Effector CD8-positive, alpha-beta T cell (primary cell): ENCODE measurements around the gene GALNT9.
"Not testable (repeated sequence)": the region's sequence is repeated elsewhere in the genome, so short reads cannot be mapped to it uniquely, and the experiment has no call there.

Experiments used
- DNase-seq: peaks from one replicate; lab custom pipeline; 2025; lab: John Stamatoyannopoulos, UW
- total RNA-seq, 4 experiments: gene quantifications; one replicate each; lab custom pipeline; 2026; lab: John Stamatoyannopoulos, UW

GALNT9 gene
- 0 reads per million in 4 experiments for total RNA-seq

DNA sequence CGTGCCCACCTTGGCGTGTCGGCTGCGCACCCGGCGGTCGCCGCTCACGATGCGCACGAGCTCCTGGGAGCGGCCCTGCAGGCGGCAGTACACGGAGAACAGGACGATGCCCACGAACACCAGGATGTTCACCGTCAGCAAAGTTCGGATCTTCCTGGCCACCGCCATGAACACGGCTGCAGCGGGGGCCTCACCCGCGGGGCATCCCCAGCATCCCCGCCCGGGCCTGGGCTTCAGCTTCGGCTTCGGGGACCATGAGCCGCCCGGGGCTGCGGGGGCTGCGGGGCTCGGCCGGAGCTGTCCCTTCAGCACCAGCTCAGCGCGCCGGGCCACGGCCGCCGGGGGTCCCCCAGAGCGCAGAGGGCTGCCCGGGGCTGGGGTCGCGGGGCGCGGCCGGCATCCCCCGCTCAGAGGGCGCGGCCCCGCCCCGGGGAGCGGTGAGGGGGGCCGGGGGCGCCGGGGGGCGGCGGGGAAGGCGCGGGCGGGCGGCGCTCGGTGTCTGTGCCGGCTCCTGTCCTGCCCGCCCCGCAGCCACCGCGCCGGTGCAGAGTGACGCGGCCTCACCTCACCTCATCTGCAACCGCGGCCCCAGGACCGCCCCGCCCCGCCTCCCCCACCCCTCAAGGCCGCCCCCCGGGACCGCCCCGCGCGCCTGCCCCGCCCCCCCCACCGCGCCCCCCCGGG lies at the start of gene GALNT9:
TSS of gene GALNT9 (minus strand) at position 554 of the 684 bp plus-strand sequence. CDS start at position 168, 386 bp downstream.
- DNase-seq = no peak

DNA sequence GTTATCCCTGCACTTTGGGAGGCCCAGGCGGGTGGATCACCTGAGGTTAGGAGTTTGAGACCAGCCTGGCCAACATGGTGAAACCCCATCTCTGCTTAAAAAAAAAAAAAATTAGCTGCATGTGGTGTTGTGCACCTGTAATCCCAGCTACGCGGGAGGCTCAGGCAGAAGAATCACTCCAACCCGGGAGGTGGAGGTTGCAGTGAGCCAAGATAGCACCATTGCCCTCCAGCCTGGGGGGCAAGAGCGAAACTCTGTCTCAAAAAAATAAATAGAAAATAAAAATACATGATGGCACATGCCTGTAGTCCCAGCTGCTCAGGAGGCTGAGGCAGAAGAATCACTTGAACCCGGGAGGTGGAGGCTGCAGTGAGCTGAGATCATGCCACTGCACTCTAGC lies 49.7 kb upstream of the GALNT9 start:
- not testable (repeated sequence) for DNase-seq

DNA sequence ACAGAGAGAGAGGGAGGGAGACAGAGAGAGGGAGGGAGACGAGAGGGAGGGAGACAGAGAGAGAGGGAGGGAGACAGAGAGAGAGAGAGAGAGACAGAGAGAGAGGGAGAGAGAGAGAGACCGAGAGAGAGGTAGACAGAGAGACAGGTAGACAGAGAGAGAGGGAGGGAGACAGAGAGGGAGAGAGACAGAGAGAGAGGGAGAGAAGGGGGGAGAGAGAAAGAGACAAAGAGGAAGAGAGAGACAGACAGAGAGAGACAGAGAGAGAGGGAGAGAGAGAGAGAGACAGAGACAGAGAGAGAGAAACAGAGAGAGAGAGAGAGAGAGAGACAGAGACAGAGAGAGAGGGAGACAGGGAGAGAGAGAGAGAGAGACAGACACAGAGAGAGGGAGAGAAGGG lies 47.8 kb upstream of the GALNT9 start:
- no peak for DNase-seq

DNA sequence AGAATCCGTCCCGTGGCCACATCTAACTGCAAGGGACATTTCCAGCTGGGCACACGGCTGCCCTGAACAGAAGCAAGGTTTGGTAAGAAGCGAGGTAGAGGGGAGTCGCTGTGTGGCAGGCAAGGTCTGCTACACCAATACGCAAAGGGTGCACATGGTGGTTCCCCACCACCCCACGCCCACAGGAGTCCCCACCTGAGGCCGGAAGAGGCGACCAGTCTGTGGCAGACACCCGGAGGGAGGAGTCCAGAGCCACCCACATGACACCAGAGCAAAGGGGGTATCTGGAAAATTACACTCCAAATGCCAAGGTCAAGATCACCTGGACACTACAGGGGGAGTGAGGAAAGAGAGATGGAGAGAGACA lies 47.1 kb upstream of the GALNT9 start:
- no peak for DNase-seq

DNA sequence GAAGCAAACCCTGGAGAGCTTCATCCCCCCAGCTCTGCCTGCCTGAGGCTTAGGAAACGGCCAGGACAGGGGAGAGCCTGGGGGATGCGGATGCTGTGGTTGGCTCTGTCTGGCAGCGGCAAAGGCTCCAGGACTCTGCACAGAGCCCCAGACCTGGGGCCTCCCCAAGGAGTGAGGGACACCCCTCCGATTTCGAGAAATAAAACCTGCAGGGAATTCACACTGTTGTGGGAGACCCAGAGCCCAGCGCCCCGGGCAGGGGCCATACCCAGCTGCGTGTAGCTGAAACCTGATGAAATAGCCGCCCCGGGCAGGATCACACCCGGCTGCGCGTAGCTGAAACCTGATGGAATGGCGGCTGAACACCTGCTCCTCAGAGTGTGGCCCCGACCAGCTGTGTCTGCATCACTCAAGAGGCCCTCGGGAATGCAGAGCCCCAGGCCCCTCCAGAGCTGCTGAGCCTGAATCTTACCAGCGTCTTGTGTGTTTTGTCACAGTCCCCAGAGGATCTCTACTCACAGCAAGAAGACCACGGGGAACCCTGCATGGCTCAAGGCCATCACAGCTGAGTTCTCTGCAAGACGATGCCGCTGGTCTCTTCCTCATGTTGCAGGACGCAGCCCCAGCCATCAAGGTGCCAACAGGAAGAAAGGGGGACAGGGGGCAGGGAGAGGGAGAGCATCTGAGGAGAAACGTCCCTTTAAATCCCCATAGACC lies 46.5 kb upstream of the GALNT9 start:
- no peak for DNase-seq

DNA sequence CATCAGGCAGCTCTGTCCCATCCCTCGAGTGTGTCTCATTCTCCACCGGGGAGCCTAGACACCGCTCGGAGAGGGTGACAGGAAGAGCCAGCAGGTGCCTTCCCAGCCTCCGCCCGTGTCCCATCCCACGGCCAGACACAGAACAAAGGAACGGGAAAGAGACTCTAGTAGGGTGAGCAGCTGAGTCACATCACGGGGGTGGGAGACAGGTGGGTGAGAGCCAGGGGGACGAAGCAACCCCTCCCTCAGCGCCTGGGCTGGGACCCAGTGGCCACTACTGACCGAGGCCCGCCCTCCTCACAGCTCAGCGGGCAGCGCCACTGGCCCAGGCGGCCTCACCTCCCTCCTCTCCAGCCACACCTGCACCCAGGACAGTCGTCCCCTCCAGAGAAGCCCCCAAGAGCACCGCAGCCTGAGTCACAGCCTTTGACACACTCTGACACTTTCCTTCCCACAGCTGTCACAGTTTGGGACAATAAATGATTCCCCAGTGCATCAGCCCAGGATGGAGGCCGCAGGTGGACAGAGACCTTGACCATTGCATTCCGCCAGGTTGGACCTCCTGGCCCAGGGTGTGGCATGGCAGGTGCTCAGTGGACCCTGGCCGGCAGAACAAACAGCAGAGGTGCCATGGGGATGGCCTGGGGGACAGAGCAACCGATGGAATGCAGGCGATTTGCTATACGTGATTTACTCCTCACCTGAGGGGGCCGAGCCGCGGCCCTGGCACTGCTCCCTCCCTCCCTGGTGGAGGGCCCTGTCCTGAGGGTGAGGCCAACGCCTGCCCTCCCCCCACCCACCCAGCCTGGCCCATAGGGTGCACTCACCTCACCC lies 45.4 kb upstream of the GALNT9 start:
- no peak for DNase-seq

DNA sequence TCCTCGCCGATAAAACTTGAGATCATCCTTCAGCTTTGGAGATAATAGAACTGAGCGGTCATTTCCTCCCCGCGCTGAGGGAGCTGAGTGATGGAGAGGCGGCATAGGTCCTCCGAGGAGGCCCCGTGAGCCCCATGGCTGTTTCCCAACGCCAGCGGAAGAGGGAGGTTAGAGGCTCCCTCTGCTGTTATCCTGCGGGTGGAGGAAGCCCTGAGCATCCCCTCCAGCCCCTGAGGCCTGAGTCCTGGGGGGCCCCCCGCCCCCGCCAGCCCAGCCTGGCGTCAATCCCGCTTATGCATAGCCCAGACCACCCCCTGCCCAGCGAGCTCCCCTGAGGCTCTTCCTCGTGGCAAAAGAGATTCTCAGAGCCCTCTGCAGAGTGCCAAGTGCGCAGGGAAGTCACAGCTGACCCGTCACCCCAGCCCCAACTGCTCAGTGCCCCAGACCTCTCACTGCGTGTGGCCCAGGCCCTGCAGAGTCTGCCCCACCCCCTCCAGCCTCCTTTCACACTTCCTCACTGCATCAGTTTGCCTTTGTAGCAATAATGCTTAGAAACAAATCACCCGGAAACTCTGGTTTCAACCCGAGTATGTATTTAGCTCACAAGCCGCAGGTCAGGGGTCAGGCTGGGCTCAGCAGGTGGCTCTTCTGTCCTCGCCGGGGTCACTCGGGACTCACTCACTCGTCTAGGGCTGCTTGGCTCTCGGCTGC lies 44.7 kb upstream of the GALNT9 start:
- no peak for DNase-seq

DNA sequence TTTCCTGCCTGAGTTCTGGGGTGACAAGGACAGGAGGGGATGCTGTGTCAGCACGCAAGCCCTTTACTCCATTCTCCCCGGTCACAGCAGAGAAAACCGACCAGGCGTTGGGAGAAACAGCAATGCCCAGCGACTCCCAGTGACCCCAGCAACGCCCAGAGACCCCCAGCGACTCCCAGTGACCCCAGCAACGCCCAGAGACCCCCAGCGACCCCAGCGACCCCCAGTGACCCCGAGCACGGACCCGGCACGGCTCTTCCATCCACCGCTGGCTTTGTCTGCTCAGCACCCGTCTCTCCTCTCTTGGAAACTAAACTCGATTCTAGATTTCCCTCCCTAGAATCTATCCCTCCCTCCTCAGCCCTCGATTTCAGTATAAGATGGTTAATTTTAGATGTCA lies 38.5 kb upstream of the GALNT9 start:
- no peak for DNase-seq

DNA sequence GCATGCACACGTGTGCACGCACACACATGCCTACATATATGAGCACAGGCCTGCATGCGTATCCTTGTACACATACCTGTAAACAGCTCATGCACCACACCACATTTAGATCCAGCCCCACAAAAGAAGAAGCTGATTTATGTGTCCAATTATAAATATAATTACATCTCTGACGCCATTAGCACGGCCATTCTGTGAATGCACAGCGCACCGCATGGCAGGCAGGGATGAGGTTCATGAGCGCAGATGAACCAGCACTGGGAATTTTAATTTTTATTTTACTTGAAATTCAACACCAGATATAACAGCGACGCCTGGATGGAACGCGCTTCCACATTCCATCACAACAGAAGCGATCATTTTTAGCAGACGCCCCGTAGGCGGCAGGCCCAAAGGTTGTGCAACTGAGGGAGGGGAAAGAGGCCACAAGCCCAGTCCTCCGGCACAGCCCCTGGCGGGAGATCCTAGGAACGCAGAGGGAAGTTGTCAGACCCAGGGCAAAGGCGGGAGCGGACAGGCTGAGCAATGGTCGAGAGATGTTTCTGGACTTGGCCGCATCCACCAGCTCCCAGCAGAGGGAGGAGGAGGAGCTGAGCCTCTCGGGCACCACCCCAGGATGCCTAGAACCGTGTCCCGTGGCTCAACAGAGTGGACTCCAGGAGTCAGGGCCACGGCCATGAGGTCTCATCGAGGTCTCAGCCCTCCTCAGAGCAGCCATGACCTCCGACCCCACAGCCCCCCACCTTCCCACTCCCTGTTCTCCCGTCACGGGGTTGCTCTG lies 37.9 kb upstream of the GALNT9 start:
- DNase-seq = no peak

DNA sequence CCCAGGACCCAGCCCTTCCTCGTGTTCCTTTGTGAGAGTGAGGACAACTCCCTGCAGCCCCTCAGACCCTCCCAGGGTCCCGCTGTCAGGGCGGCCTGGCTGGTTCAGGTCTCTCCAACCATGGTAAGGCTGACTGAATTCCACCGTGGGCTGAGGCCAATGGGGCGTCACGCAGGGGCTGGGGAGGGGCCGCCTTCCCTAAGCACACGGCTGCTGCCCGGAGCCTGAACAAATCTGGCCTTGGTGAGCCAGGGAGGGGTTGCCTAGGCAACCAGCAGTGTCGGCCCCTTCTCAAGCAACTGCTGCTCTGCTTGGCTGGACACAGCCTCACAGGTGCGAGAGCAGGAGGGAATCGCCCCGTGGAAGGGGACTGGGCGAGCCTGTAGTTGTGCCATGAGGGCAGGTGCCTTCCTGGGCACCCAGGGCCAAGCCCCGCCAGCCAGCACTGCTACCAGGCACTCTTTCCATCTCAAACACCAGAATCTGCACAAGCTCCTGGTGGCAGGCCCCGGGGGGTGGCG lies 37.0 kb upstream of the GALNT9 start:
- DNase-seq = no peak

DNA sequence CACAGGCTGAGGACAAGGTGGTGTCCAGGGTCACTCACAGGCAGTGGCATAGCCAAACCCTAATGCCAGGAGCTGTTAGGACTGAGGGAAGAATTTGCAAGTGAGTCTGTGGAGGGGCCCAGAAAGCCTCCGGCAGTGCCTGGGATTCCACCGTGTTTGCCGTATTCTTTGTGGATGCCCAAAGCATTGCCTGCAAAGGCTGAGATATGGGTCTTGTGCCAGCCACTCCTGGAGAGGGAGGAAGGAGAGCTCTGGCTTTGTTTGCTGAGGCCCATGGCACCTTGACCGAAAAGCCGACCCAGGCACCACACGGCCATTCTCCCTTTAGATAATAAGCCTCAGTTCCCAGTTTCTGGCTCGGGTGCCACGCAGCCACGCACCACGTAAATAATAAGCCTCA lies 35.8 kb upstream of the GALNT9 start:
- no peak for DNase-seq

DNA sequence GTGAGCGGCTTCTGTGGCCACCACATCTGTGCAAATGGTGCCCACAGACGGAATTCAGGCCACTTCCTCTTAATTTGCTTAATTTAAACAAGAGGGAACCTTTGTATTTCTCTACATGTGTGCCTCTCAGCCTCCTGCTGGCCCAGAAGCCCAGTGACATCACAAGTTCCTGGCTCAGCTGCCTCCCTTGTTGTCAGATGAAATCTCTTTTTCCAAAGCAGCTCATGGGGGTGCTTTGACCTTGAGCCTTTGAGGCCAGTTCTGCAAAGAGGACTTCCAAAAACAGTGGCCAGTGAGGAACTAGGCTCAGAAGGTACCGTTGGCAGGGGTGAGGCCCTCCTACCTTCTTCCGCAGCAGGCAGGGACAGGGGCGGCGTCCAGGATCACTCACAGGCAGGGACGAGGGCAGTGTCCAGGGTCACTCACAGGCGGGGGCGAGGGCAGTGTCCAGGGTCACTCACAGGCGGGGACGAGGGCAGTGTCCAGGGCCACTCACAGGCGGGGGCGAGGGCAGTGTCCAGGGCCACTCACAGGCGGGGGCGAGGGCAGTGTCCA lies 35.0 kb upstream of the GALNT9 start:
- DNase-seq = no peak

DNA sequence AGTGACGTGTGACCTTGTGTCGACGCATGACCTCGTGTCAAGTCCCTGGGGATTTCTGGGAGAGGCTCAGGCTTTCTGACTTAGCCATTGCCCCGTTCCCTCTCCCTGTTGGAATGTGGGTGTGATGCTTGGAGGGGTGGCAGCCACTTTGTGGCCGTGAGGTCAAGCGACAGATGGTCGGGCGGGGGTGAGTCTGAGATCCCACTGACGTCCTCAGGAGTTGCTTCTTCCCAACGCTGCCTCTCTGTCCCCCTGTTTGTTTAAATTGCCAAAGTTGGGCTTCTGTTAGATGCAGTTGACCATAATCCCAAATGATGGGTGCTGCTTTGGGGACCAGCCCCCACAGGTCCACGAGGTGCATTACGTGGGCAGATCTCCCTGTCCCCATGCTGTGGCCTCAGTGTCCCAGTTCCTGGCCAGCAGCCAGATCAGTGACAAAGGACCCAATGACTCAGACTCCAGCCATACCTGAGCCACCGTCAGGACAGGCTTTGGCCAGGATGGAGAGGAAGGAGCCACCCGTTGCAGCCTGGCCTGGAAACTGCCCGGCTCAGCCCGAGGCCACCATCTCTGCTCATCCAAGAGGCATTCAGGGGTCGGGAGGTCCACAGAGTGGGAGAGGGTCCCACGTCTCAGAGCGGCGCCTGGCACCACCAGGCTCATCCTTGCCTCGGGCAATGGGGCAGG lies 34.4 kb upstream of the GALNT9 start:
- no peak for DNase-seq

DNA sequence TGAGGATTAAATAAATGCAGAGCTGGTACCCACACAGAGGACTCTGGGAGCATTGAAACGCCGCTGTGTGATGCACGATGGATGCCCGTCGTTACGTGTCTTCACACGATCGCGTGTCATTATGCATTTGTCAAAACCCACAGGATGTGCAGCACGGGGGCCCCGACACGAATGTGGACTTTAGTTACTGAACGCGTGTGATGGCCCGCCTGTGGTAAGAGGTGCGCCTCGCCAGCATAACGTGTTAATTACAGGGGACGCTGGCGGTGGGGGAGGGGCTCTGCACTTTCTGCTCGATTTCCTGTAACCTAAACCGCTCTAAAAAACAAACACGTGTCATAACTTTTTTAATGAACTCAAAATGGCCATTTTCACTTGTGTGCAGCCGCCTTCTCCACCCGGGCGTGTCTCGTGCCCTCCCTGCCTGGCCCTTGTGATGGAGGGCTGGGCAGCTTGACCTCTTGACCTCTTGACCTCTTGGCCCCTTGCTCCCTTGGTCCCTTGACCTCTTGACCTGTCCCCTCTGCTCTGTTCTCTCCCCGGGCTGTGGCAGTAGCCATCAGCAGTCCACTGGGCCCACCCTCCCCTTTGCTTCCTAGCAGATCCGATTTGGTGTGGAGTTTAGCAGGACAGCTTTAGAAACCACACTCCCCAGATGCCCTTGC lies 33.7 kb upstream of the GALNT9 start:
- DNase-seq = no peak

DNA sequence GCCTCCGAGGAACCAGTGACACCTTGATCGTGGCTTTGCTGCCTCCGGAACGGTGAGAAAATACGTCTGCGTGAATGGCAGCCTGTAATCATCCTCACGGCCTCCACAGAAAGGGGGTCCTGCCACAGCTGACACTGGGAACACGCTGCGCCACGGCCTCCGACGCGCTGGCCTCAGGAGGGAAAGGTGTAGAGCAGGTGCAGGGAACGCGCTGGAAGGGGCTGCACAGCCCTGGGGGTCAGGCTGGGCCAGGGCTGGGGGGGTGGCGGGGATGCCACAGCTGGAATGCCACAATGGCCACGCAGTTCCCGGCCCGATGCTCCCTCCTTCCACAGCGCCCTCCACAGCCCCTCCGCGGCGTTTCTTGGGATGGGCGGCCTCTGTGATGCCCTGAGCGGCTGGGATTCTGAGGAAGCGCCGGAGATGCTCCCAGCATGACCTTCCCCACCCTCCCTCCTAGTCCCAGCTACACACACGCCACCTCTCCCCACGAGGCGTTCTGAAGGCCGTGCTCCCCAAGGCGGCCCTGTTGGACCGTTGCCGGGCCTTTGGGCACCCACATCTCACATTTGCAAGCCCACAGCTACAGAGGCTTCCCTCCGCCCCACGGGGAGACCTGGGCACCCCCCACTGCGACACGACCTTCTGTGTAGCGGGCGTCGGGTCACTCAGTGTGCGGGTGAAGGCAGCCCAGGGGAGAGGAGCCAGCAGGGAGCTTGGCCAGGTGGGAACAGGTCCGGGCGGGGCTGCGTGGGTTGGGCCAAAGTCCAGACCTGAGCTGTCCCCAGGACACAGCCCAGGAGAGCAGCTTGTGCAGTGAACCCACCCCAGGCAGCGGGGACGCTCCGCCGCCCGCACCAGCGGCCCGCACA lies 31.8 kb upstream of the GALNT9 start:
- DNase-seq = no peak

DNA sequence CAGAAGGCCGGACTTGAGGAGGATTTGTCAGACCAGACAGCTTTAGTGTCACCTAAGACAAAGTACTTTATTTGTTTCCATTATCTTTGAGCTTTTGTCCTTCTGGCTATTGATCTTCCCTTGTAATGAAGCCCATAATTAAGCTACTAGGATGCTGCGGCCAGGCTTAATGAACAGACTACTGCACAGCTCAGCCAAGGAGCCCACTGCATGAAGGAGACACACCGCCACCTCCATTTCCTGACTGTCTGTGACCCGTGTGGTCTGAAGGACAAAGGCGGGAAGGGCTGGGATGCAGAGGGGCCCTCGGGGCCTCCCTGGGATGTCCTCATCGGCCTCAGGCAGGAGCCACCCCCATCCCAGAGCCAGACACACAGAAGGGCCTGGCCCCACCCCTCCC lies 31.0 kb upstream of the GALNT9 start:
- DNase-seq = no peak

DNA sequence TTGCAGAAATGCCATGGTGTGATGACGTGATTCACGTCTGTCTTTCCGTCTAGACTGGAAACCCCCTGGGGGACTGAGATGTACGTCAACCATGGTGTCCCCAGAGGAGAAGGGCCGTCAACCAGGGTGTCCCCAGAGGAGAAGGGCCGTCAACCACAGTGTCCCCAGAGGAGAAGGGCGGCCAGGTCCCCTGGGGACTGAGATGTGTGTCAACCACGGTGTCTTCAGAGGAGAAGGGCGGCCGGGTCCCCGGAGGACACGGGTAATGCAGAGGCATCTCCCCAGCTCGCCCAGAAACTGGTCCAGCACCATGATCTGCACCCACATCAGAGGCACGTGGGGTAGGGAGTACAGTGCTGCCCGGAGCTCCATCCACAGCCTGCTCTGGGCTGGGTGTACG lies 30.6 kb upstream of the GALNT9 start:
- DNase-seq = no peak

DNA sequence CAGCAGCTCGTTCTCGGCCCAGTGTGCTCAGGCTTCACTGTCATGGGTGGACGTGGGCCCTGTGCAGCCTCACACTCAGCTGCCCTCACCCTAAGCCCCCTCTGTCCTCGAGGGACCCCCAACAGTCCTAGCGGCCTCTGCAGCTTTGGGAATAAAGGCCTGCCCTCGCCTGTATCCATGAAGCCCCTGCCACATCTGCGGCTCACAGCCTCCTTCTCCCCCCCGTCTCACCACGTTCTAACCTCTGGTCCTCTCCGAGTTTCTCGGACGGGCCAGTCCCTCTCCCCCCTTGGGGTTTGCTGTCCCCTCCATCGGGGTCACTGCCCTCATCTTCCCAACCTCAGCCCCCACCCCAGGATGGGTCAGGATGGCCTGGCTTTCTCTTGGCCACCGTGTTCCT lies 30.2 kb upstream of the GALNT9 start:
- no peak for DNase-seq
